Measurements from ENCODE around the gene KRTAP10-1. TPM values are rescaled to one million over a fixed set of nuclear protein-coding genes. Genes with fewer than 3 reads are reported as not detected.
"Not testable (repeated sequence)": the region's sequence is repeated elsewhere in the genome, so short reads cannot be mapped to it uniquely, and the experiment has no call there.

The KRTAP10-1 gene
- total and polyA plus RNA-seq, 9 donors: not detected

- Histone ChIP-seq H3K27ac (no peak overlapping the region), H3K27me3 (no peaks in the 10 kb centered on the region), H3K9me3 (no peaks in the 10 kb centered on the region), H3K4me3 (no peak overlapping the region), H3K36me3 (no peaks in the 10 kb centered on the region), H3K4me1 (ENCODE audit: insufficient read depth) (no peaks in the 10 kb centered on the region)
- intact Hi-C loops (cut with DNase I): no loop called here
- TF ChIP-seq CTCF (IDR thresholded peaks at IDR 0.05) (no peak), EP300 (IDR thresholded peaks at IDR 0.05) (no peak), POLR2A (IDR thresholded peaks at IDR 0.05) (no peak)
- DNase-seq: no peak
- WGBS, 3 donors: 87 to 91% (median 87%) methylated on average over 18 of the region's 18 CpGs
These were observed 27.6 kb upstream of the KRTAP10-1 start for GRCh38 chr21:44567481-44568171.

GRCh38 chr21:44566403-44566802 lies 26.4 kb upstream of the KRTAP10-1 start:
- TF ChIP-seq EP300 (IDR thresholded peaks at IDR 0.05): no peak
- no peak for TF ChIP-seq POLR2A (IDR thresholded peaks at IDR 0.05)
- no peak overlapping the region for H3K27ac ChIP-seq
- no peaks in the 10 kb centered on the region for H3K36me3 ChIP-seq
- intact Hi-C loops (cut with DNase I): no loop called here
- no peak overlapping the region for H3K4me3 ChIP-seq
- no peaks in the 10 kb centered on the region for H3K27me3 ChIP-seq
- DNase-seq: no peak
- WGBS, 3 donors: 70 to 79% (median 77%) methylated on average over 1 of the region's 1 CpG
- H3K4me1 ChIP-seq (ENCODE audit: insufficient read depth): no peaks in the 10 kb centered on the region
- no peaks in the 10 kb centered on the region for H3K9me3 ChIP-seq

GRCh38 chr21:44564886-44565598 lies 25.0 kb upstream of the KRTAP10-1 start:
- 33 to 80% (median 38%) methylated on average over 1 of the region's 1 CpG for WGBS, 3 donors
- H3K27ac ChIP-seq: no peak overlapping the region
- H3K27me3 ChIP-seq: no peaks in the 10 kb centered on the region
- no peaks in the 10 kb centered on the region for H3K9me3 ChIP-seq
- no peak for DNase-seq
- no peak overlapping the region for H3K4me3 ChIP-seq
- no peaks in the 10 kb centered on the region for H3K4me1 ChIP-seq (ENCODE audit: insufficient read depth)
- TF ChIP-seq CTCF (IDR thresholded peaks at IDR 0.05) (no peak), POLR2A (IDR thresholded peaks at IDR 0.05) (no peak), EP300 (IDR thresholded peaks at IDR 0.05) (no peak)
- intact Hi-C loops (cut with DNase I): no loop called here
- H3K36me3 ChIP-seq: no peaks in the 10 kb centered on the region

GRCh38 chr21:44564099-44564498 lies 24.1 kb upstream of the KRTAP10-1 start:
- H3K4me1 ChIP-seq (ENCODE audit: insufficient read depth): no peaks in the 10 kb centered on the region
- DNase-seq: no peak
- H3K36me3 ChIP-seq: no peaks in the 10 kb centered on the region
- no peak overlapping the region for H3K4me3 ChIP-seq
- 95 to 96% (median 96%) methylated on average over 1 of the region's 1 CpG for whole genome bisulfite sequencing, 3 donors
- no peaks in the 10 kb centered on the region for H3K27me3 ChIP-seq
- TF ChIP-seq CTCF (IDR thresholded peaks at IDR 0.05) (no peak), POLR2A (IDR thresholded peaks at IDR 0.05) (no peak), EP300 (IDR thresholded peaks at IDR 0.05) (no peak)
- intact Hi-C loops (cut with DNase I): no loop called here
- H3K27ac ChIP-seq: no peak overlapping the region
- no peaks in the 10 kb centered on the region for H3K9me3 ChIP-seq

- Histone ChIP-seq H3K36me3 (no peaks in the 10 kb centered on the region), H3K27ac (no peak within 1 kb of the TSS), H3K4me1 (ENCODE audit: insufficient read depth) (no peaks in the 10 kb centered on the region), H3K27me3 (no peaks in the 10 kb centered on the region), H3K9me3 (no peaks in the 10 kb centered on the region), H3K4me3 (no peak within 1 kb of the TSS)
- intact Hi-C loops (cut with DNase I): no loop called here
- no peak for DNase-seq
- no peak for TF ChIP-seq CTCF (IDR thresholded peaks at IDR 0.05)
- no peak for TF ChIP-seq POLR2A (IDR thresholded peaks at IDR 0.05)
- WGBS, 3 donors: 8 to 20% (median 20%) methylated on average over 5 of the region's 5 CpGs
These were observed 18.7 kb upstream of the KRTAP10-1 start, which contains the start of gene KRTAP10-3 for GRCh38 chr21:44558695-44559094. KRTAP10-3 (minus strand) TSS chr21:44558795; CDS start chr21:44558715, 80 bp downstream.

- 39 to 60% (median 53%) methylated on average over 8 to 10 of the region's 10 CpGs for WGBS, 3 donors
These were observed 18.3 kb upstream of the KRTAP10-1 start for GRCh38 chr21:44558329-44558675.

More at GRCh38 chr21:44558329-44558675, 18.3 kb upstream of the KRTAP10-1 start:
- H3K36me3 ChIP-seq; H3K9me3 ChIP-seq; H3K27me3 ChIP-seq; intact Hi-C loops (cut with DNase I); H3K4me1 ChIP-seq (ENCODE audit: insufficient read depth); H3K4me3 ChIP-seq; DNase-seq; H3K27ac ChIP-seq: not testable (repeated sequence)

Data from ovary (tissue), 9 donors.